Fibroblast of pulmonary artery (primary cell): ENCODE data around the gene GPAM.
"Not testable (repeated sequence)": the region's sequence is repeated elsewhere in the genome, so short reads cannot be mapped to it uniquely, and the experiment has no call there.

Experiments
- DNase-seq: peaks from one replicate; pipeline ENCODE4 v3.0.0-alpha.2; 2010; ENCODE audit warnings: low read depth
- H3K4me3 ChIP-seq: replicated peaks from 2 replicates; pipeline ENCODE4 v1.5.1; 2011; ENCODE audit warnings: low read depth, mild to moderate bottlenecking, control low read depth, low read length, moderate library complexity
- TF ChIP-seq, protein P1 (sequence below): IDR thresholded peaks from 2 replicates; pipeline ENCODE4 v1.5.1; 2011; ENCODE audit warnings: mild to moderate bottlenecking, control low read depth, low read length, inconsistent platforms; ENCODE audit errors: missing control alignments

GPAM gene

DNA sequence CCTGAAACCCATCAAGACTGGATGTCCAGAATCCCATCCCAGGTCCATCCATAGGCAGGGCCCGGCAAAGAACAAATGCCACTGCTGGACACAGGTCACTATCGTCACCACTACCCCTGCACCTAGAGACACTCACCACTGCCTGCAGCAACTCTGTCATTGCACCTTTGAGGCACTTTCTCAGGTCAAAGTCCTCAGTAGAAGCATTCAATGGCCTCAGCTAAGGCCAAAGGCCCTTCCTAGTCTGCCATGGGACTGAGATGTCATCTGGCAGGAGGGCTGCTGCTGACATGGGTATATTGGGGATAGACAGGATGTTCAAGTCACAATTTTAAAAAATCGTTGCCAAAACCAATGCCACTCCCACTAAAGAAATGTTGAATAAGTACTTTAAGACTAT, 58.7 kb downstream of the GPAM start:
- no peak for DNase-seq
- TF ChIP-seq, protein P1, sequence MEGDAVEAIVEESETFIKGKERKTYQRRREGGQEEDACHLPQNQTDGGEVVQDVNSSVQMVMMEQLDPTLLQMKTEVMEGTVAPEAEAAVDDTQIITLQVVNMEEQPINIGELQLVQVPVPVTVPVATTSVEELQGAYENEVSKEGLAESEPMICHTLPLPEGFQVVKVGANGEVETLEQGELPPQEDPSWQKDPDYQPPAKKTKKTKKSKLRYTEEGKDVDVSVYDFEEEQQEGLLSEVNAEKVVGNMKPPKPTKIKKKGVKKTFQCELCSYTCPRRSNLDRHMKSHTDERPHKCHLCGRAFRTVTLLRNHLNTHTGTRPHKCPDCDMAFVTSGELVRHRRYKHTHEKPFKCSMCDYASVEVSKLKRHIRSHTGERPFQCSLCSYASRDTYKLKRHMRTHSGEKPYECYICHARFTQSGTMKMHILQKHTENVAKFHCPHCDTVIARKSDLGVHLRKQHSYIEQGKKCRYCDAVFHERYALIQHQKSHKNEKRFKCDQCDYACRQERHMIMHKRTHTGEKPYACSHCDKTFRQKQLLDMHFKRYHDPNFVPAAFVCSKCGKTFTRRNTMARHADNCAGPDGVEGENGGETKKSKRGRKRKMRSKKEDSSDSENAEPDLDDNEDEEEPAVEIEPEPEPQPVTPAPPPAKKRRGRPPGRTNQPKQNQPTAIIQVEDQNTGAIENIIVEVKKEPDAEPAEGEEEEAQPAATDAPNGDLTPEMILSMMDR, result no peak
- H3K4me3 ChIP-seq, result no peak overlapping the region

DNA sequence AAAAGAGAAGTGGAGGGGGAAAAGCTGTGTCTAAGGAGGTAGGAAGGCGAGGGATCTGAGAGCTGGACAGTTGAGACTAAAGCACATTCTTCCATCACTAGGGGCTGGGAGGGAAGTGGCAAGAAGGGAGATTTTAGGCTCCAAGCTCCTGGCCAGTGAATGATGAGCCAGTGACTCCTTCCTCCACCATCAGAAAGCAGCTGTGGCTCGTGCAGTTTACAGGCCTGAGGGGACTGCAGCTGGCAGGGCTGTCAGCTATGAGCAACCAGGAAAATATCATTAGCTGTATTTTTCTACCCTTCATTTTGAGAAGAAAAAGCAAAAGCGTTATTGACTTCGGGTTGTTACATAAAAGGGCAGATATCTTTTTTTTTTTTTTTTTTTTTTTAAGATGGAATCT, 60.7 kb downstream of the GPAM start:
- TF ChIP-seq, protein P1, result no peak
- DNase-seq, result no peak
- no peak overlapping the region for H3K4me3 ChIP-seq

DNA sequence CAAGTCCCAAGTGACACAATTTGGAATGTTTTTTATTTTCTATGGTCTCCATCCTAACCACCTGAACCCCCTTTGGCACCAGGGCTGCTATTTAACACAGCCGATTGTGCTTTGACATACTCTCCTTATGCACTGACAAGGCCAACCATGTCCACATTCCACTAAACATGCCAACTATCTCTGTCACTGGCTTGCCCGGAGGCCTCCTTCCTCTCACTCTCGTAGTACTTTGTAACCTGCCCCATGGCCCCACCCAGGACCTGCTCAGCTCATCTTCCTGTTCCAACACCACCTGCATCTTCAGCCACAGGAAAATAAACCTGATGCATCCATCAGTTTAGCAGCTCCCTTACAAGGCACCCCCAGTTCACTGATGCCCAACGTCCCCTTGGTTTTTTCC, 63.1 kb downstream of the GPAM start:
- TF ChIP-seq, protein P1, result no peak
- H3K4me3 ChIP-seq, result no peak overlapping the region
- DNase-seq, result no peak

DNA sequence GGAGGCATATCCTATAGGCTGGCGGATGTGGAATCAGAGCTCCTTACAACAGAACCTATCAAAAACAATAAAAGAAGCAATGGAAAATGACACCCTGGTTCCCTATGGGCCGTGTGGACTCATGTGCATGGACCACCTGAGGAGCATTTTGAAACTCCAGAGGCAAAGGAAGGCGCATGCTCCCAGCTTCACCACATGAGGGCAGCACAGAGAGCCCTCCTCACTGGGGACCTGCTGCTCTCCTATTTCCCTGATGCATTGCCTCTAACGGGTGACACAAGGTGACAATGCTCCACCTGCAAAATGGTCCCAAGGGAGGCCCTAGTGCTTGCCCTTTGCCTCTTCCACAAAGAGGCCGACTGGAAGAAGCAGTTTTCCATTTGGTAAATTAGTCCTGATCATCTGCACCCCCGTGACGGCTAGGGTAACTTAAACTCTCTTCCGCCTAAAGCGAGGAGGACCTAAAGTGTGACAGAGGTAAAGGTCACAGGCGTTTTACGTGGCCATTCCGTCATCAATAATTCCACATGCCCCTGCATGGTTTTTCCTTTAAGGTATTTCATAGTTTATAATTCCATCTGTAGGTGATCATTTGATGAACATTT, 67.7 kb downstream of the GPAM start:
- TF ChIP-seq, protein P1, result peak; percentile 62
- peak; percentile 12 for DNase-seq
- no peak overlapping the region for H3K4me3 ChIP-seq

DNA sequence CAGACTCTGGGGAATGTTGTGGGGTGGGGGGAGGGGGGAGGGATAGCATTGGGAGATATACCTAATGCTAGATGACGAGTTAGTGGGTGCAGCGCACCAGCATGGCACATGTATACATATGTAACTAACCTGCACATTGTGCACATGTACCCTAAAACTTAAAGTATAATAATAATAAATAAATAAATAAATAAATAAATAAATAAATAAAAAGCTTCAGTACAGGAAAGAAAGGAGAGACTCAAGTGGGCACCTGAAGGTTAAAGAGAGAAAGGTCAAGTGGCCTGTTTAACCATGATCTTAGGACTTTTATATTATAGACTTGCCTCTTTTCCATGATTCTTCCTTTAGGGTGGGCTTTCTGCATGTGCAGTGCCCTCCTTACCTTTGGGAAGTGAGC, 73.8 kb downstream of the GPAM start:
- DNase-seq, H3K4me3 ChIP-seq: not testable (repeated sequence)
